Choroid plexus epithelial cell (primary cell): Measurements from ENCODE around the gene CHRM4.

ENCODE experiments used
- DNase-seq: peaks from one replicate; pipeline ENCODE4 v3.0.0-alpha.2; 2010; ENCODE audit warnings: low read depth
- H3K4me3 ChIP-seq: 2 replicates; pipeline ENCODE4 v1.5.1; 2011; ENCODE audit warnings: low read depth, mild to moderate bottlenecking, control low read depth, low read length, moderate library complexity
- CTCF ChIP-seq: conservative IDR thresholded peaks from 2 replicates; pipeline ENCODE4 v1.5.1; 2011; ENCODE audit warnings: low read depth, mild to moderate bottlenecking, control low read depth, inconsistent platforms, low read length, moderate library complexity

CHRM4 gene

GRCh38 chr11:46404476-46405017, 13.0 kb upstream of the CHRM4 start:
- H3K4me3 ChIP-seq, result no peak overlapping the region
- TF ChIP-seq CTCF, result no peak
- no peak for DNase-seq

- no peak for DNase-seq
- H3K4me3 ChIP-seq, result no peak overlapping the region
- no peak for TF ChIP-seq CTCF
These were observed 11.7 kb upstream of the CHRM4 start for GRCh38 chr11:46402957-46403902.

GRCh38 chr11:46397526-46397925, 6.0 kb upstream of the CHRM4 start:
- H3K4me3 ChIP-seq, result no peak overlapping the region
- no peak for DNase-seq
- no peak for TF ChIP-seq CTCF

GRCh38 chr11:46393759-46394158, 2.2 kb upstream of the CHRM4 start:
- no peak overlapping the region for H3K4me3 ChIP-seq
- TF ChIP-seq CTCF, result no peak
- no peak for DNase-seq

GRCh38 chr11:46393231-46393616, 1.6 kb upstream of the CHRM4 start:
- no peak for TF ChIP-seq CTCF
- H3K4me3 ChIP-seq, result no peak overlapping the region
- no peak for DNase-seq

GRCh38 chr11:46392421-46393230, 1.1 kb upstream of the CHRM4 start:
- peak overlapping the region; percentile 47 for H3K4me3 ChIP-seq
- peak; percentile 83 for DNase-seq
- no peak for TF ChIP-seq CTCF
